ENCODE measurements around the gene SLC51B. TPM values are rescaled to one million over a fixed set of nuclear protein-coding genes. Genes with fewer than 3 reads are reported as not detected.
"Not testable (repeated sequence)": the region's sequence is repeated elsewhere in the genome, so short reads cannot be mapped to it uniquely, and the experiment has no call there.

Gene SLC51B
- total RNA-seq, 1 donor from 2014 or later: not detected

- DNase-seq (ENCODE audit: low spot score): no peak
Observed at GRCh38 chr15:65083262-65083701, 38.1 kb downstream of the SLC51B start.

GRCh38 chr15:65084500-65085206, 39.5 kb downstream of the SLC51B start:
- DNase-seq (ENCODE audit: low spot score): no peak

GRCh38 chr15:65085207-65085753, 40.1 kb downstream of the SLC51B start:
- DNase-seq (ENCODE audit: low spot score): no peak

GRCh38 chr15:65085990-65086679, 40.9 kb downstream of the SLC51B start:
- DNase-seq (ENCODE audit: low spot score): no peak

- no peak for DNase-seq (ENCODE audit: low spot score)
Observed at GRCh38 chr15:65086680-65087111, 41.5 kb downstream of the SLC51B start.

- DNase-seq (ENCODE audit: low spot score): no peak
Observed at GRCh38 chr15:65087411-65087810, 42.2 kb downstream of the SLC51B start.

- DNase-seq (ENCODE audit: low spot score): peak; percentile 62
Observed at GRCh38 chr15:65087873-65088642, 42.9 kb downstream of the SLC51B start.

- DNase-seq (ENCODE audit: low spot score): no peak
Observed at GRCh38 chr15:65088643-65089021, 43.4 kb downstream of the SLC51B start.

- no peak for DNase-seq (ENCODE audit: low spot score)
Observed at GRCh38 chr15:65089206-65089824, 44.1 kb downstream of the SLC51B start.

- no peak for DNase-seq (ENCODE audit: low spot score)
Observed at GRCh38 chr15:65091946-65092770, 47.0 kb downstream of the SLC51B start.

- DNase-seq (ENCODE audit: low spot score): no peak
Observed at GRCh38 chr15:65092911-65093792, 48.0 kb downstream of the SLC51B start.

- not testable (repeated sequence) for DNase-seq (ENCODE audit: low spot score)
Observed at GRCh38 chr15:65093793-65094170, 48.6 kb downstream of the SLC51B start.

- DNase-seq (ENCODE audit: low spot score): no peak
Observed at GRCh38 chr15:65094294-65094995, 49.3 kb downstream of the SLC51B start.

GRCh38 chr15:65095011-65095746, 50.0 kb downstream of the SLC51B start:
- DNase-seq (ENCODE audit: low spot score): peak; percentile 82

- DNase-seq (ENCODE audit: low spot score): no peak
Observed at GRCh38 chr15:65095747-65096104, 50.5 kb downstream of the SLC51B start.

- no peak for DNase-seq (ENCODE audit: low spot score)
Observed at GRCh38 chr15:65096481-65097385, 51.5 kb downstream of the SLC51B start.

- DNase-seq (ENCODE audit: low spot score): no peak
Observed at GRCh38 chr15:65097651-65098263, 52.6 kb downstream of the SLC51B start.

All from umbilical cord (tissue), 2 donors.